HL-60/S4 treated with phorbol 12-myristate 13-acetate at 8.2 ng/mL for 4 days and 3 days (cell line): Measurements from ENCODE around the gene CNDP2.

Experiments
- in situ Hi-C: fragments of 300-500 bp; cut with MboI; formaldehyde crosslinking; loops from 2 replicates; pipeline ENCODE4 v1.15.0; 2022; ENCODE audit warnings: low sequenced_read_pairs

CNDP2 gene

GRCh38 chr18:74495581-74496507, at the start of gene CNDP2:
CNDP2 (plus strand) TSS chr18:74496363; CDS start chr18:74499974, 3,611 bp downstream.
- in situ Hi-C loops = no loop called here

- in situ Hi-C loops = no loop called here
These were observed 49.3 kb upstream of the CNDP2 start for GRCh38 chr18:74446631-74447403.

- in situ Hi-C loops = no loop called here
These were observed 48.6 kb upstream of the CNDP2 start for GRCh38 chr18:74447404-74448152.

GRCh38 chr18:74450626-74451025, 45.5 kb upstream of the CNDP2 start:
- in situ Hi-C loops = no loop called here

- in situ Hi-C loops = no loop called here
These were observed 45.0 kb upstream of the CNDP2 start for GRCh38 chr18:74451148-74451547.

- in situ Hi-C loops = no loop called here
These were observed 43.1 kb upstream of the CNDP2 start for GRCh38 chr18:74453016-74453566.

- in situ Hi-C loops = no loop called here
These were observed 42.4 kb upstream of the CNDP2 start for GRCh38 chr18:74453642-74454198.

GRCh38 chr18:74454279-74454751, 41.8 kb upstream of the CNDP2 start:
- in situ Hi-C loops = no loop called here

GRCh38 chr18:74455386-74455785, 40.8 kb upstream of the CNDP2 start:
- in situ Hi-C loops = no loop called here

GRCh38 chr18:74456017-74456348, 40.2 kb upstream of the CNDP2 start:
- in situ Hi-C loops = no loop called here

- in situ Hi-C loops = no loop called here
These were observed 39.7 kb upstream of the CNDP2 start for GRCh38 chr18:74456349-74457042.

- in situ Hi-C loops = no loop called here
These were observed 39.0 kb upstream of the CNDP2 start, which contains the start of gene DIPK1C for GRCh38 chr18:74457043-74457724. DIPK1C (minus strand) TSS chr18:74457308; CDS start chr18:74457259, 49 bp downstream.

- in situ Hi-C loops = no loop called here
These were observed 38.3 kb upstream of the CNDP2 start for GRCh38 chr18:74457725-74458421.

- in situ Hi-C loops = no loop called here
These were observed 36.3 kb upstream of the CNDP2 start for GRCh38 chr18:74459889-74460288.

GRCh38 chr18:74460825-74461224, 35.3 kb upstream of the CNDP2 start:
- in situ Hi-C loops = no loop called here

- in situ Hi-C loops = no loop called here
These were observed 32.9 kb upstream of the CNDP2 start for GRCh38 chr18:74463254-74463653.

- in situ Hi-C loops = no loop called here
These were observed 32.2 kb upstream of the CNDP2 start for GRCh38 chr18:74463983-74464382.

- in situ Hi-C loops = no loop called here
These were observed 30.4 kb upstream of the CNDP2 start for GRCh38 chr18:74465775-74466174.
